Measurements from ENCODE around the gene GP9. TPM values are rescaled to one million over a fixed set of nuclear protein-coding genes. Genes with fewer than 3 reads are reported as not detected.

Gene GP9
- total RNA-seq, 2 donors from 2014 or later, result 0.39 to 0.55 TPM

DNA sequence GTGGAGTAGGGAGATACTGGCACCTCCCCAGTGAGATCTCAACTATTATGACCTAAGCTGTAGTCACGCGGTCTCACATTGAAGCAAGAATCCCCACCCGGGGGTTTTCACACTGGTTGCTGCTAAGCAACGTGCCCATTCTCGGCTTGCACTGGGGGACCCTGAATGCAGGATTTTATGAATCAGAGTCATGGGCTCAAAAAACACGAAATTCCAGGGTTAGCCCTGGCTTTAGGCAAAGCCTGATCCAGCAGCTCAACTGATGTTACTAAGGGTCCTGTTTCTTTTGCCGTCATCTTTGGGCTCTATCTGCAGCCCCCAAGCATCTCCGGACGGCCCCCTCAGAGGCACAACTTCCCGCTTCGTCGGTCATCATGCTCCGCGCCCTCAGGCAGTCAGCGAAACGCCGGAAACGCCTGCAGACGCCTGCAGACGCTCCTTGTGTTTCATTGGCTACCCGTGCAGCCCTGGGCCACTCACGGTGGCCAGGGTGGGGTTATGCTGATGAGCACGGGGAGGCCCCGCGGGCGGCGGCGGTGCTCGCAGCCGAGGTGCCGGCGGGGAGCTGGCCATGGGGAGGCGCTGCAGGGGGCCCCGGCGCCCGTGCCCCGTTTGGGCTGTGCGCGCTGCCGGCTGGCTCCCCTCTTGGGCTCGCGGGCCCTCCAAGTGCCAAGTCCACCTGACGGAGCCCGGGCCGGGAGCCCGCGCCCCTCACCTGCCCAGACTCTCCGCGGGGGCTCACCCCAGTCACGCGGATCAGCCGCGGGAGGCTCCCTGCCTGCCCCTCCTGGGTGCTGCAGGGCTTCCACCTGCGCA, 33.6 kb upstream of the GP9 start:
- peak; percentile 97 for ATAC-seq
- intact Hi-C loops (cut with DNase I, micrococcal nuclease), result no loop called here
- DNase-seq, result peak; percentile 90 to 95

- no peak for ATAC-seq
- intact Hi-C loops (cut with DNase I, micrococcal nuclease), result no loop called here
- DNase-seq, result no peak
Observed at GRCh38 chr3:129027544-129027880, 33.1 kb upstream of the GP9 start.

- ATAC-seq (no peak), DNase-seq (no peak)
- intact Hi-C loops (cut with DNase I, micrococcal nuclease), result no loop called here
Observed at GRCh38 chr3:129028866-129029265, 31.7 kb upstream of the GP9 start.

GRCh38 chr3:129030611-129031010, 30.0 kb upstream of the GP9 start:
- ATAC-seq (no peak), DNase-seq (no peak)
- intact Hi-C loops (cut with DNase I, micrococcal nuclease), result no loop called here

- intact Hi-C loops (cut with DNase I, micrococcal nuclease), result no loop called here
- ATAC-seq, result no peak
- no peak for DNase-seq
Observed at GRCh38 chr3:129031476-129032215, 28.9 kb upstream of the GP9 start.

GRCh38 chr3:129032716-129033115, 27.9 kb upstream of the GP9 start:
- DNase-seq (no peak), ATAC-seq (no peak)
- intact Hi-C loops (cut with DNase I, micrococcal nuclease), result no loop called here

DNA sequence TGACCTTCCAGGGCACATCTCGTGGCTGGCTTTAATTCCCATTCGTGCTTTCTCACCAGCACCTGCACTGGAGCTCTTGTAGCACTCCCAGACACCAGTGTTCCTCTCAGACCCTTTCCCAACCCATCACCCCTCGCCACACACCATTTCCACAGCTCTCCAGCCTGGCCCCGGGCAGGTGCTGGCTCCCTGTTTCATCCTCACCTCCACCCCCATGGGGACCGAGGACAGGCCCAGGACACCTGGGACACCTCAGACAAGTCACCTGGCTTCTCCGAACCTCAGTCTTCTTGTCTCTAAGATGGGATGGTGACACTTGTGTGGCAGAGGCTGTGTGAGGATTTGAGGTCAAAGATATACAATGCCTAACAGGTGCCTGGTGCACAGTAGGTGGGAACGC, 27.4 kb upstream of the GP9 start:
- DNase-seq, result no peak
- intact Hi-C loops (cut with DNase I, micrococcal nuclease), result no loop called here
- ATAC-seq, result no peak

DNA sequence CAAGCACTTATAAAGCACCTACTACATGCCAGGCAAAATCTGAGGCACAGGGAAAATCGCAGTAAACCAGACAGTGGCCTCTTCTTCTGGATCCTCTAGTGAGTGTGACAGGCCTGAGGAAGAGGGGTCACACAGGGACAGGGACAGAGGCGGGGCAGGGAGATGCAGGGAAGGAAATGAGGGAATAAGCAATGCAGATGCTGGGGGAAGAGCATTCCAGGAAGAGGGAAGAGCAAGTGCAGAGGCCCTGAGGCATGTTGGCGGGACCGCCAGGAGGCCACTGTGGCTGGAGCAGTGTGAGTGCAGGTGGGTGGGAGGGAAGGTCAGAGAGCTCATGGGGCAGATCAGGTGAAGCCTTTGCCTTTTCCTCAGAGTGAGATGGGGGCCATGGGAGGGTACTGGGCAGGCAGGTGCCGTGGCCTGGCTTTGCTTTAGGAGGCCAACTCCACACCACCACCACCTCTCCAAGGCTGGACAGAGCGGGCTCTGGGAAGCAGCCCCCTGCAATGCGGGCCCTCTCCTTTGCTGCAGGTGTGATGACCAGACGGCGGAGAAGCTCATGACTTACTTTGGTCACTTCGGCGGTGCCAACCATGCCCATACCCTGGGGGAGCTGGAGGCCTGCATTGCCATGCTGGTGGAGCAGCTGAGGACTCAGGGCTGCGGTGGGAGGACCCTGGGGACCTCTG, 26.8 kb upstream of the GP9 start:
- ATAC-seq (no peak), DNase-seq (no peak)
- intact Hi-C loops (cut with DNase I, micrococcal nuclease), result no loop called here

DNA sequence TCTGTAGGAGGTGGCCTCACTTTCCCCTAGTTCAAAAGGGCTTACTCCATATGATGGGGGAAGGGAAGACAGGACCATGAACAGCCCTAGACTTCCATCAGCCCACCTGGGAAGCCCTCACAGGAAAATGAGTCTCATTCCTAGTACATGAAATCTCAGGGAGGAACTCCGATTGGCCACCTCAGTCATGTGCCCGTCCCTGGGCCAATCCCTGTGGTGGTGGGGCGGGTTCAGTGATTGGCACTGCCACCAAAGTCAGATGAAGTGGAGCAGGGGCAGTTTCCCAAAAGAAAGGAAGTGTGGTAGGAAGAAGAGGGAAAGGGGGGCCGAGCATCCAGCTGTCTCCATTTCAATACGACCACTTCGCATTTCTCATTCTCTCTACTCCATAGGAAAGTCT, 25.9 kb upstream of the GP9 start:
- DNase-seq (no peak), ATAC-seq (peak; percentile 37)
- intact Hi-C loops (cut with DNase I, micrococcal nuclease), result no loop called here

DNA sequence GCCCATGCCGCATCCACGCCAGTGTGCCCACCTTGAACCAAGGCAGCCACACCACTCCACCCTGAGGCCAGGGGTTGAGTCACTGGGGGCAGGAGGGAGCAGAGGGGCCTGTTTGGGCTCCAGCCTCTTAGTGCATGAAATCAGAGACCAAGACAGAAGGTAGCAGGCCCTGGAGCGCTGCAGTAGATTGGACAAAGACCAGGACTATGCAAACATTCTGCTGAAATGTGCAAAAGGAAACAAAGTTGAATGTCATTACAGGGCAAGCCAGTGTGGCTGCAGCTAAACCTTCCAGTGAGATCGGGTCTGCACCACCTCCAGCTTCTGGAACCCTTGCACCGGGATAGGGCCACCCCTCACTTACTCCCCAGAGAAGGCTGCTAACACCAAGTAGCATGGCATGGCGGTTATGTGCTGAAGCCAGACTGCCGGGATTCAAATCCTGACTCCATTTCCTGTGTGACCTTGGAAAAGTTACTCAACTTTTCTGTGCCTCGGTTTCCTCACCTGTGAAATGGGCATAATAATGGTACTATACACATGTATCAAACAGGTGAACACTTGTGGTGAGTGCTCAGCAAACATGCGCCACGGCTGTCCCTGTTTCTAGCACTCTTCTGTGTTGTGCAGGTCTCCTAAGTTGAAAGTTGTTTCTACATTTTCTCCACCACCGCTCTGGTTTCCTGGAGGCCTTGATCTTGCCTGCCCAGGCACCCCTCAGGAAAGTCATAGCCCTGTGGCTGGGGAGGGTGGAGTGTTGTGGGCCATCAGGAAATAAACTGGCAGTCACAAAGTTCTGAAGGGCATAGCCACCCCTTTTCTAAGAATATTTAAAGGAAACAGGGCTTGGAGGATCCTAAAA, 25.0 kb upstream of the GP9 start:
- ATAC-seq (no peak), DNase-seq (no peak)
- intact Hi-C loops (cut with DNase I, micrococcal nuclease), result no loop called here

GRCh38 chr3:129036222-129037092, 24.1 kb upstream of the GP9 start:
- DNase-seq (no peak), ATAC-seq (no peak)
- intact Hi-C loops (cut with DNase I, micrococcal nuclease), result no loop called here

DNA sequence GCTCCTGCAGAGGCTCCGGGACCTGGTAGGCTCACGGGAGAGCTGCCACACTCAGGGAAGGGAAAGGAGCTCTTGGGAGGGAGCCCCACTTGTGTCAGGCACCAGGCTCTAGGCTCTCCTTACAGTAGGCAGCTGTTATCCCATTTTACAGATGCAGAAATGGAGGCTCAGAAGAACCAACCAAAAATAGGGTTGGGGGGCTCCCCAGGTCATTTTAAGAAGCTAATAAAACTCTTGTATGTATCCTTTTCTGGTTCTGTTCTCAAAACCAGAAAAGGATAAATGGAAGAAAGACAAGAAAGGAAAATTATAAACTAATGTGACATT, 23.5 kb upstream of the GP9 start:
- DNase-seq (no peak), ATAC-seq (no peak)
- intact Hi-C loops (cut with DNase I, micrococcal nuclease), result no loop called here

DNA sequence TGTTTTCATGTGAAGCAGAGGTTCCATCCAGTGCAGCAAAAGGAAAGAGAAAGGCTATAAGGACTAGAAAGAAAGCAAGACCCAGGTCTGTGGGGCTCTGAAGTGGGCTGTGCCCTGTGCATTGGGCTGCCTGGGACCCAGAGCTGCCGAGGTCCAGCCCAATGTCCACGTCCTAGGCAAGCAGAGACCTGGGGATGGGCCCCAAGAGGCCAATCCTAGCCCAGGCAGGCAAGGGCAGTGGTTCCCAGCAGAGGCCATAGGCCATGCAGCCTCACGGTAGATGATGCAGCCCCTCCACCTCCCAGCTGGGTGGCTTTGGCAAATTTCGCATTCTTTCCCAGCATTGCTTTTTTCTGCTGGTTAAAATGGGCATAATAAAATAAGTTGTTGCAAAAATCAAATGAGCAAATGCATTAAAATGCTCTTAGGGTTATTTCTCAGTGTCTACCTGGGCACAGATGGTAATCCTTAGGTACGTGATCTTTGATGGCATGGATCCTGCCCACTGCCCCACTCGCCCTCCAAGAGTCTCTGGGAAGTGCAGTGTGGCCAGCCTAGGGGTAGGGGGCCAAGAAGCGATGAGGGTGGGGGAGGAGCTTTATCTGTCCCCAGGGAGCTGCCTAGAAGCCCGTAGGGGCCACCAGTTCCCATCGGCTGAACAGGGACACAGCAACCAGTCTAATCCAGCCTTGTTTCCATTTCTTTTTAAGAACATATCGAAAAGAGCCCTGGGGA, 22.3 kb upstream of the GP9 start:
- intact Hi-C loops (cut with DNase I, micrococcal nuclease), result no loop called here
- ATAC-seq (no peak), DNase-seq (no peak)

DNA sequence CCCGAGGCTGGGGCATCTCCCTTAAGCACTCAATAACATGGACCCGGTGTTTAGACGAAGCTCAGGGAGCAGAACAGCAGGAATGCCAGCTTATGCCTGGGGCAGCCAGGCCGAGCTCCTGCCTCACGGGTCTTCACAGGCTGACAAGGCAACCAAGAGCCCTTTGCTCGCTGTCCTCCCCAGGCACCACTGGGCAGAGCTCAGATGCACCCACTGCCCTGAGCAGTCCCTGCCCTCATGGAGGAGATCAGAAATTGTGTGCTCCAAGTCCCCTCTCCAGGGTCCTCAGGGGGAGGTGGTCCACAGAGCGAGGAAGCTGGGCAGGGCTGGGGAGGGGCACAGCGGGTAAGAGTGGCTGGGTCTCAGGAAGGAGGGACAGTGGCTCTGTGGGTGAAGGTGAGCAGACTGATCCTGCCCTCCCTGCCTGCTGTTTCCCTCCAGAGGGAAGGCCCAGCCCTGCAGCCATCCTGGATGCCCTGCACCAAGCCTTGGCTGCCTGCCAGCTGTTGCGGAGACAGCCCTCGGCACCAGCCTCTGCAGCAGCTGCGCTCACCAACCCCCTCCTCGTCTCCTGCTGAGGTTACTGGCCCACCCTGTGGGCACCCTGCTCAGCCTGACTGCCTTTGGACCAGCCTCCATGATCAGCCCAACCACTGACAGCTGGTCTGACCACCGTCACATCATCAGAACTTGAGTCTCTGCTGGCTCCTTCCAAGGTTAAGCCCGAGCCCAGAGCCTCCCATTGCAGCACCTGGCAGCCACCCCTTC, 21.1 kb upstream of the GP9 start:
- intact Hi-C loops (cut with DNase I, micrococcal nuclease), result no loop called here
- peak; percentile 90 for ATAC-seq
- peak in 1 of 2 donors; percentile 81 for DNase-seq

DNA sequence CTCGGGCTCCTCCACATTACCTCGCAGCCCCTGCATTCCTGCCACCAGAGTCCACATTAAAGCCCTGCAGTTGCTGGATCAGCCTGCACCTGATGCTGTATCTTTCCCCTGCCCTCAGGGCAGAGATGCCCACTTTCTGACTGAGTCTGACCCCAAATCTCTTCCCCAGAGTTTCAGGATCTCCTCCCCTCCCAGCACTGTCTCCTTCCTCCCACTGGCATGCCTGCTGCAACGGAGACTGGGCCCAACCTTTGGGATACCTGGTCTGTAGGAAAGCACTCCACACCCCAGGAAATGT, 20.6 kb upstream of the GP9 start:
- intact Hi-C loops (cut with DNase I, micrococcal nuclease), result no loop called here
- DNase-seq, result no peak
- ATAC-seq, result peak; percentile 18

DNA sequence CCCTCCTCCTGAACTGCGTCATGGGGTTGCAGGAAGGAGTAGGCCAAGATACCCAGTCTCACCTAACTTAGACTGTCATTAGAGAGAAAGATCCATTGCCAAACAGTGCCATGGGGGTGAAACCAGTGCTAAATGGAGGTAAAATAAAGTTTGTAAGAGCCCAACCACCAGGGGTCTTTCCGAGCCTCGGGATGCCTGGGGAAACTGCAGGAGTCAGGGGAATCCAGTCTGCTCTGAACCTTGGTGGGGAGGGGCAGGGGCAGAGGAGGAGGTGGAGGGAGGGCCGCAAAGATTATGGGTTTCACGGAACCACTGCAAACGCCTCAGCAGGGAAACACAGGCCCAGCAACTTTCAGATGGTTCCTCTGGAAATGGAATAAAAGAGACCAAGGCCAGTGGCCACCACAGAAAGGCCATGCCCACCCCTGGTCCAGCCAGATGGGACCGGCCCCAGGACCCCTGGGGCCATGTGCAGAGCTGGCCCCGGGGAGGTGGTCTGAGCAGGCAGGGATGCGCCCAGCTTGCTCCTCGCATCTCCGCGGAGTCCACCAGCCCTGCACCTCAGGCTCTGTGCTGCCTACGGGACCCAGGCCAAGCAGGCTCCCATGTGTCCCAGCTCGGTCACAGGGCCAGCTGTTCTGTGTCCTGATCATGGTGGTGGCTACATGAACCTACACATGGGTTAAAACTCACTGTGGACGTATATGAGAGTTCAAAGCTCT, 19.8 kb upstream of the GP9 start:
- intact Hi-C loops (cut with DNase I, micrococcal nuclease), result no loop called here
- DNase-seq (no peak), ATAC-seq (no peak)

- DNase-seq (peak in 1 of 2 donors; percentile 53), ATAC-seq (peak; percentile 60)
- intact Hi-C loops (cut with DNase I, micrococcal nuclease), result no loop called here
Observed at GRCh38 chr3:129045675-129046036, 14.9 kb upstream of the GP9 start.

All from left colon (tissue), 2 donors.